Loucy (cell line): ENCODE measurements around the gene PRR5.

Experiments
- H2AFZ ChIP-seq: fragments of 200-600 bp; sonication (generic); 2 replicates; pipeline ENCODE4 v1.6.0; 2016; ENCODE audit warnings: antibody characterized with exemption, mild to moderate bottlenecking, low read length, moderate library complexity
- H3F3A ChIP-seq: fragments of 200-600 bp; 2 replicates; pipeline ENCODE4 v1.6.0; 2016; ENCODE audit warnings: antibody characterized with exemption, low read depth, mild to moderate bottlenecking
- H3K27me3 ChIP-seq: fragments of 200-600 bp; sonication (generic); 2 replicates; pipeline ENCODE4 v1.6.1; 2014; ENCODE audit warnings: low read length, mild to moderate bottlenecking; ENCODE audit not compliant: insufficient read depth, poor library complexity, severe bottlenecking
- H3K36me3 ChIP-seq: fragments of 200-600 bp; sonication (generic); 2 replicates; pipeline ENCODE4 v1.6.1; 2016; ENCODE audit warnings: low read length; ENCODE audit not compliant: insufficient read depth
- H3K4me1 ChIP-seq: fragments of 200-600 bp; sonication (generic); 2 replicates; pipeline ENCODE4 v1.5.1; 2014; ENCODE audit warnings: low read length, mild to moderate bottlenecking; ENCODE audit not compliant: insufficient read depth, poor library complexity, severe bottlenecking
- H3K4me2 ChIP-seq: fragments of 200-600 bp; sonication (generic); 2 replicates; pipeline ENCODE4 v1.6.0; 2014; ENCODE audit warnings: antibody characterized with exemption, low read length, low read depth, mild to moderate bottlenecking; ENCODE audit not compliant: poor library complexity, severe bottlenecking
- H3K4me3 ChIP-seq: fragments of 200-600 bp; sonication (generic); 2 replicates; pipeline ENCODE4 v1.5.1; 2014; ENCODE audit warnings: low read length, mild to moderate bottlenecking, mixed read lengths; ENCODE audit not compliant: poor library complexity, severe bottlenecking
- H3K79me2 ChIP-seq: fragments of 200-600 bp; sonication (generic); 2 replicates; pipeline ENCODE4 v1.6.1; 2014; ENCODE audit warnings: low read length; ENCODE audit not compliant: insufficient read depth
- H3K9ac ChIP-seq: fragments of 200-600 bp; sonication (generic); 2 replicates; pipeline ENCODE4 v1.6.0; 2014; ENCODE audit warnings: mild to moderate bottlenecking, low read depth, low read length, moderate library complexity; ENCODE audit not compliant: poor library complexity, severe bottlenecking
- H3K9me2 ChIP-seq: fragments of 200-600 bp; sonication (generic); replicated peaks from 2 replicates; pipeline ENCODE4 v1.6.1; 2016; ENCODE audit warnings: low read depth, low read length, mixed read lengths
- H3K9me3 ChIP-seq: fragments of 200-600 bp; sonication (generic); 2 replicates; pipeline ENCODE4 v1.6.1; 2014; ENCODE audit warnings: mild to moderate bottlenecking, antibody characterized with exemption, low read length, low read depth; ENCODE audit not compliant: insufficient read depth
- H4K20me1 ChIP-seq: fragments of 200-600 bp; sonication (generic); 2 replicates; pipeline ENCODE4 v1.6.0; 2014; ENCODE audit warnings: antibody characterized with exemption, low read length, mild to moderate bottlenecking; ENCODE audit not compliant: insufficient read depth, poor library complexity, severe bottlenecking
- CTCF ChIP-seq: fragments of 200-600 bp; sonication (generic); conservative IDR thresholded peaks from 2 replicates; pipeline ENCODE4 v1.5.1; 2014; ENCODE audit warnings: mild to moderate bottlenecking, antibody characterized with exemption, low read length
- EZH2phosphoT487 ChIP-seq: fragments of 200-600 bp; IDR thresholded peaks from 2 replicates; pipeline ENCODE4 v1.6.1; 2018; ENCODE audit warnings: antibody characterized with exemption, mild to moderate bottlenecking, moderate library complexity, borderline replicate concordance

PRR5 gene

GRCh38 chr22:44736581-44737405, 34.8 kb downstream of the PRR5 start:
- H3K4me3 ChIP-seq, result no peak overlapping the region
- no peaks in the 10 kb centered on the region for H3K27me3 ChIP-seq
- H3K36me3 ChIP-seq, result no peaks in the 10 kb centered on the region
- no peaks in the 10 kb centered on the region for H3F3A ChIP-seq
- H3K9me2 ChIP-seq, result no peaks in the 10 kb centered on the region
- no peak overlapping the region for H2AFZ ChIP-seq
- H3K4me2 ChIP-seq, result no peak overlapping the region
- no peaks in the 10 kb centered on the region for H3K9me3 ChIP-seq
- no peaks in the 10 kb centered on the region for H3K4me1 ChIP-seq
- TF ChIP-seq CTCF (no peak), EZH2phosphoT487 (no peak)
- no peaks in the 10 kb centered on the region for H4K20me1 ChIP-seq
- no peaks in the 10 kb centered on the region for H3K79me2 ChIP-seq
- H3K9ac ChIP-seq, result no peak overlapping the region

DNA sequence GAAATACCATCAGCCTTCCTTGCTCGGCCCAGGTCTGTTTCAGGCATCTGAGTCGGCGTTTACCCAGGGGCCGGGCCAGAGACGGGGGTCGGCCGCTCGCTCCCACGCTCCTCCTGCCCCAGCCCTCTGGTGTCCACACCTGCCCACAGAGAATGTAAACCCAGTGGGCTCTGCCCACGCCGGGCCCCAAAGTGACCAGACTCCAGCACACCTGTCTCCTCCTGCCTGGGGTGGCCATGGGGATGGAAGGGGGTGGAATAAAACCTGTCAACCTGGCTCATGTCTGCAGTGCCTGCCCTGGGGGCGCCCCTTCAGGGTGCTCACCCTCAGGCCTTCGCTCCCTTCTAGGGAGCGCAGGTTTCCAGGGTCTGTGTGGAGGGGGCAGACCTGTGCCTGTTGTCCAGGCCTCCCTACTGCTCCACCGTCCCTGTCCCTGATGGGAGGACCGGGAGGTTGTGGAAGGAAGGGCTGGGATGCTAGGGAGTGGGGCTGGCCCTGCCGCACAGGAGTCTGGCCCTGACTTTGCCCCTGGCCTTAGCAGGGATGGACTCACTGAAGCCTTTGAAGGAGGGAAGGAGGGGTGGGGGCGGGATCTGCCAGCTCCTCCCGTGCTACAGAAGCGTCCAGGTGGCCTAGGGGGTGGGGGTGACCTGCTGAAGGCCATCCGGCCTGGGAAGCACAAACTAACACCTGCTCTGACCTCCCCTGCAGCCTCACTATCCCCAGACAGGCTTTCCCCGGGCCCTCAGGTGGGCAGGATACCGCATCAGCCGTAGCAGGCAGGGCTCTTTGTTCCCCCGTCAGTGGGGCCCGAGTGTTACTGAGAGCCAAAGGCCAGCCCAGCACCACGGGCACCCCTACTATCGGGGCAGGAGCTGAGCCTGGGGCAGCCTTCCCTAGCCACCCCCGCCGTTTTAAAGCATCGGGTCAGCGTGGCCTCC, 35.7 kb downstream of the PRR5 start:
- H3F3A ChIP-seq, result no peaks in the 10 kb centered on the region
- no peaks in the 10 kb centered on the region for H3K36me3 ChIP-seq
- H4K20me1 ChIP-seq, result no peaks in the 10 kb centered on the region
- TF ChIP-seq CTCF (no peak), EZH2phosphoT487 (no peak)
- no peaks in the 10 kb centered on the region for H3K27me3 ChIP-seq
- H2AFZ ChIP-seq, result no peak overlapping the region
- no peaks in the 10 kb centered on the region for H3K9me2 ChIP-seq
- no peaks in the 10 kb centered on the region for H3K9me3 ChIP-seq
- no peak overlapping the region for H3K4me2 ChIP-seq
- no peaks in the 10 kb centered on the region for H3K4me1 ChIP-seq
- no peak overlapping the region for H3K4me3 ChIP-seq
- H3K9ac ChIP-seq, result no peak overlapping the region
- no peaks in the 10 kb centered on the region for H3K79me2 ChIP-seq

DNA sequence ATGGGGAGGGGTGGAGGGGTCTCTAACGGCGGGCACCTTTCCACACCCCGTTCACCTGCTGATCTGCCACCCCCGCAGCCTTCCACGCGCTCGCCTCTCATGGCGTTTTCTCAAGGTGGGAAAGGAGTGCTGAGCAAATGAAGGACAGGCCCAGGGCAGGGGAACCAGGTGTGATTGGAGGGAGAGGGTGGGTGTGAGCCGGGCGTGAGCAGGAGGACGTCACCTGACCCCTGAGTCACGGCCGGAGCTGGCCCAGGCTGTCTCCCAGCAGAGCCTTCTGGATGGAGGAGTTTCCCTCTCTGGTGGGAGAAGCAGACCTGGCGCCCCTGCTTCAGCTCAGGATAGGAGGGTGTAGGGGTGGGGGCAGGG, 36.3 kb downstream of the PRR5 start:
- Histone ChIP-seq H3K4me2 (no peak overlapping the region), H3K27me3 (no peaks in the 10 kb centered on the region), H3K79me2 (no peaks in the 10 kb centered on the region), H3K9me2 (no peaks in the 10 kb centered on the region), H3K4me3 (no peak overlapping the region), H3K4me1 (no peaks in the 10 kb centered on the region), H3K9me3 (no peaks in the 10 kb centered on the region), H3K36me3 (no peaks in the 10 kb centered on the region), H2AFZ (no peak overlapping the region), H3K9ac (no peak overlapping the region), H3F3A (no peaks in the 10 kb centered on the region), H4K20me1 (no peaks in the 10 kb centered on the region)
- no peak for TF ChIP-seq CTCF
- TF ChIP-seq EZH2phosphoT487, result no peak
